Endodermal cell (in vitro differentiated cells): ENCODE data around the gene NAA30. TPM values are rescaled to one million over a fixed set of nuclear protein-coding genes. Genes with fewer than 3 reads are reported as not detected.
A peak's percentile ranks its signal among the peaks of the same experiment; 100 is the strongest.

Experiments used
- DNase-seq: peaks from one replicate; pipeline ENCODE4 v3.0.0-alpha.2; 2017
- H3K27ac ChIP-seq: 2 replicates; pipeline ENCODE4 v1.5.1; 2013; ENCODE audit warnings: mild to moderate bottlenecking, low read depth, low read length, moderate library complexity
- H3K27me3 ChIP-seq: 2 replicates; pipeline ENCODE4 v1.6.1; 2013; ENCODE audit warnings: mild to moderate bottlenecking, low read length, moderate library complexity; ENCODE audit not compliant: insufficient read depth, control insufficient read depth, poor library complexity, severe bottlenecking
- H3K36me3 ChIP-seq: 2 replicates; pipeline ENCODE4 v1.7.0; 2013; ENCODE audit warnings: mild to moderate bottlenecking, low read length, moderate library complexity; ENCODE audit not compliant: control insufficient read depth, insufficient read depth
- H3K4me1 ChIP-seq: one replicate; pipeline ENCODE4 v1.7.0; 2013; ENCODE audit warnings: low read length; ENCODE audit not compliant: control insufficient read depth, insufficient read depth
- H3K4me3 ChIP-seq: 2 replicates; pipeline ENCODE4 v1.5.1; 2013; ENCODE audit warnings: mild to moderate bottlenecking, low read length, moderate library complexity
- H3K9ac ChIP-seq: 2 replicates; pipeline ENCODE4 v1.6.1; 2013; ENCODE audit warnings: mild to moderate bottlenecking, low read length, moderate library complexity; ENCODE audit not compliant: poor library complexity, severe bottlenecking; ENCODE audit errors: extremely low read depth
- H3K9me3 ChIP-seq: 2 replicates; pipeline ENCODE4 v1.6.1; 2013; ENCODE audit warnings: mild to moderate bottlenecking, low read length, moderate library complexity; ENCODE audit not compliant: control insufficient read depth
- H3K27ac Mint-ChIP-seq: 2 replicates; pipeline ENCODE4 v1.8.0; 2020; ENCODE audit warnings: mixed read lengths
- H3K27me3 Mint-ChIP-seq: 2 replicates; pipeline ENCODE4 v1.8.0; 2021; ENCODE audit warnings: mild to moderate bottlenecking, mixed read lengths; ENCODE audit not compliant: insufficient read depth
- H3K36me3 Mint-ChIP-seq: 2 replicates; pipeline ENCODE4 v1.8.0; 2020; ENCODE audit warnings: low read depth, mixed read lengths
- H3K4me1 Mint-ChIP-seq: 2 replicates; pipeline ENCODE4 v1.8.0; 2020; ENCODE audit warnings: mixed read lengths
- H3K4me3 Mint-ChIP-seq: 2 replicates; pipeline ENCODE4 v1.8.0; 2020; ENCODE audit warnings: mild to moderate bottlenecking, moderate library complexity, mixed read lengths
- H3K9me3 Mint-ChIP-seq: 2 replicates; pipeline ENCODE4 v1.8.0; 2020; ENCODE audit warnings: mild to moderate bottlenecking, mixed read lengths
- CTCF ChIP-seq: fragments of 200-600 bp; sonication (generic); conservative IDR thresholded peaks from 2 replicates; pipeline ENCODE4 v1.5.0; 2021; ENCODE audit warnings: antibody characterized with exemption, mild to moderate bottlenecking
- WGBS, 2 experiments: methylation state at CpG; one replicate each; pipeline versions ENCODE4 v1.1.5 to v1.1.7; 2013; ENCODE audit warnings: missing lambda C conversion rate in 2 of 2, mixed read lengths in 1 of 2; ENCODE audit not compliant: insufficient coverage in 1 of 2, insufficient read length in 1 of 2; 5-methylcytosine and 5-hydroxymethylcytosine counted together
- total RNA-seq, 2 donors: library from RNA; stranded (reverse); fragmentation: NEBNext Ultra II Directional in 1 of 2; extraction: Animal tissue kit (Norgen Biotek cat#: 25700) in 1 of 2; gene quantifications; 2 replicates in 1 of 2; 3 replicates in 1 of 2; pipeline ENCODE4 v1.2.1, GENCODE V29; 2021

NAA30 gene
- total RNA-seq, 2 donors from 2014 or later, result 23.0 to 26.0 TPM

GRCh38 chr14:57401501-57401900 is 11.1 kb downstream of the NAA30 start:
- Mint-ChIP-seq H3K4me1 (peaks cover 18% of the 10 kb centered on the region), H3K4me3 (no peak overlapping the region), H3K27ac (no peak overlapping the region), H3K36me3 (peaks cover 59% of the 10 kb centered on the region), H3K9me3 (no peaks in the 10 kb centered on the region), H3K27me3 (no peaks in the 10 kb centered on the region)
- H3K9me3 ChIP-seq, result no peaks in the 10 kb centered on the region
- no peaks in the 10 kb centered on the region for H3K4me1 ChIP-seq
- H3K27ac ChIP-seq, result no peak overlapping the region
- no peak for TF ChIP-seq CTCF
- H3K9ac ChIP-seq, result no peak overlapping the region
- no peak for DNase-seq
- H3K36me3 ChIP-seq, result peaks cover 77% of the 10 kb centered on the region
- 96 to 97% methylated on average over 2 of the region's 2 CpGs for WGBS, 2 experiments
- no peaks in the 10 kb centered on the region for H3K27me3 ChIP-seq
- H3K4me3 ChIP-seq, result no peak overlapping the region

- H3K9me3 ChIP-seq, result no peaks in the 10 kb centered on the region
- H3K4me1 ChIP-seq, result no peaks in the 10 kb centered on the region
- DNase-seq, result no peak
- H3K27me3 ChIP-seq, result no peaks in the 10 kb centered on the region
- H3K4me3 ChIP-seq, result no peak overlapping the region
- Mint-ChIP-seq H3K27ac (peak overlapping the region; percentile 60), H3K36me3 (peaks cover 56% of the 10 kb centered on the region), H3K27me3 (no peaks in the 10 kb centered on the region), H3K9me3 (no peaks in the 10 kb centered on the region), H3K4me3 (no peak overlapping the region), H3K4me1 (peaks cover 18% of the 10 kb centered on the region)
- whole genome bisulfite sequencing, 2 experiments, result 91% methylated on average over 1 of the region's 1 CpG; no CpG with 5 or more reads in 1 of the 2 experiments
- H3K27ac ChIP-seq, result no peak overlapping the region
- peaks cover 77% of the 10 kb centered on the region for H3K36me3 ChIP-seq
- TF ChIP-seq CTCF, result no peak
- no peak overlapping the region for H3K9ac ChIP-seq
Observed at GRCh38 chr14:57402173-57402852, 11.9 kb downstream of the NAA30 start.

- Histone ChIP-seq H3K27ac (no peak overlapping the region), H3K4me3 (no peak overlapping the region), H3K36me3 (peaks cover 75% of the 10 kb centered on the region), H3K4me1 (no peaks in the 10 kb centered on the region), H3K9ac (no peak overlapping the region), H3K27me3 (no peaks in the 10 kb centered on the region), H3K9me3 (no peaks in the 10 kb centered on the region)
- H3K36me3 Mint-ChIP-seq, result peaks cover 57% of the 10 kb centered on the region
- H3K27ac Mint-ChIP-seq, result no peak overlapping the region
- peaks cover 21% of the 10 kb centered on the region for H3K4me1 Mint-ChIP-seq
- H3K27me3 Mint-ChIP-seq, result no peaks in the 10 kb centered on the region
- no peak overlapping the region for H3K4me3 Mint-ChIP-seq
- no peak for TF ChIP-seq CTCF
- no peaks in the 10 kb centered on the region for H3K9me3 Mint-ChIP-seq
- WGBS, 2 experiments, result 100% methylated on average over 1 of the region's 1 CpG; no CpG with 5 or more reads in 1 of the 2 experiments
- no peak for DNase-seq
Observed at GRCh38 chr14:57403521-57403864, 13.1 kb downstream of the NAA30 start.
